A549 (cell line): ENCODE data around the gene MAST2.

Experiments
- BCL3 ChIP-seq: fragments of >200 bp; sonication (Bioruptor Twin); formaldehyde crosslinking; IDR thresholded peaks from 3 replicates; pipeline ENCODE4 v1.6.1; 2016
- CTCF ChIP-seq: fragments of >200 bp; sonication (Bioruptor Twin); formaldehyde crosslinking; IDR thresholded peaks from 3 replicates; pipeline ENCODE4 v1.5.1; 2016
- ESRRA ChIP-seq: fragments of 150-350 bp; IDR thresholded peaks from 2 replicates; pipeline ENCODE4 v1.6.1; 2014; ENCODE audit warnings: mild to moderate bottlenecking, low read length, borderline replicate concordance
- JUNB ChIP-seq: fragments of >200 bp; sonication (Bioruptor Twin); formaldehyde crosslinking; IDR thresholded peaks from 2 replicates; pipeline ENCODE4 v1.6.1; 2016
- NPAS2 ChIP-seq: fragments of 250-450 bp; sonication (Bioruptor Pico); IDR thresholded peaks from 2 replicates; pipeline ENCODE4 v1.8.0; 2022; ENCODE audit warnings: mild to moderate bottlenecking, moderate library complexity, borderline replicate concordance
- RFX5 ChIP-seq: fragments of 450-650 bp; IDR thresholded peaks from 2 replicates; pipeline ENCODE4 v1.7.1; 2014; ENCODE audit warnings: antibody characterized with exemption, mild to moderate bottlenecking, moderate library complexity

- TF ChIP-seq JUNB (no peak), NPAS2 (CRISPR knock-in tag) (no peak), CTCF (no peak), RFX5 (no peak), ESRRA (no peak), BCL3 (no peak)
Observed at GRCh38 chr1:45913731-45914501, 110.5 kb downstream of the MAST2 start.
